HEK293 (cell line): ENCODE measurements around the gene AFG3L2.

ENCODE experiments used
- CTCF ChIP-seq: fragments of 450-650 bp; formaldehyde crosslinking; IDR thresholded peaks from 2 replicates; pipeline ENCODE4 v1.5.1; 2016; ENCODE audit warnings: missing biosample characterization, missing genetic modification characterization
- HOXD13 ChIP-seq: sonication (generic); formaldehyde crosslinking; IDR thresholded peaks from 2 replicates; pipeline ENCODE4 v1.8.0; 2022; ENCODE audit warnings: missing genetic modification reagents, borderline replicate concordance
- KLF10 ChIP-seq: fragments of 450-650 bp; IDR thresholded peaks from 2 replicates; pipeline ENCODE4 v1.5.1; 2018; ENCODE audit warnings: missing biosample characterization, mild to moderate bottlenecking, missing genetic modification characterization
- KLF16 ChIP-seq: fragments of 450-650 bp; formaldehyde crosslinking; IDR thresholded peaks from 2 replicates; pipeline ENCODE4 v1.5.1; 2017; ENCODE audit warnings: missing biosample characterization, missing genetic modification characterization
- SP2 ChIP-seq: fragments of 450-650 bp; formaldehyde crosslinking; IDR thresholded peaks from 2 replicates; pipeline ENCODE4 v1.5.1; 2016; ENCODE audit warnings: missing biosample characterization, missing genetic modification characterization
- ZNF112 ChIP-seq: fragments of 450-650 bp; formaldehyde crosslinking; IDR thresholded peaks from 2 replicates; pipeline ENCODE4 v1.5.0; 2017; ENCODE audit warnings: missing biosample characterization, missing genetic modification characterization
- ZNF280D ChIP-seq: fragments of 450-650 bp; formaldehyde crosslinking; IDR thresholded peaks from 2 replicates; pipeline ENCODE4 v1.5.1; 2016; ENCODE audit warnings: missing biosample characterization, missing genetic modification characterization

- TF ChIP-seq HOXD13 (CRISPR knock-in tag) (no peak), CTCF (no peak), SP2 (tag by site-specific recombination) (no peak), KLF10 (tag by site-specific recombination) (no peak), ZNF112 (no peak), KLF16 (tag by site-specific recombination) (no peak), ZNF280D (tag by site-specific recombination) (no peak)
These were observed 29.1 kb downstream of the AFG3L2 start for GRCh38 chr18:12347895-12348294.
